B cell (primary cell): ENCODE data around the gene TNIP1.

Experiments
- CTCF ChIP-seq: fragments of 200-600 bp; IDR thresholded peaks from one replicate; pipeline ENCODE4 v1.8.0; 2022; ENCODE audit warnings: antibody characterized with exemption, mild to moderate bottlenecking
- EZH2 ChIP-seq: IDR thresholded peaks from 2 replicates; pipeline ENCODE4 v1.6.1; 2012; ENCODE audit warnings: borderline replicate concordance, low read depth, mild to moderate bottlenecking, moderate library complexity, low read length; ENCODE audit not compliant: insufficient read depth, poor library complexity, severe bottlenecking

- no peak for TF ChIP-seq CTCF
- TF ChIP-seq EZH2 = no peak
These were observed 42.0 kb upstream of the TNIP1 start for GRCh38 chr5:151122828-151123227.
